Neutrophil (primary cell): ENCODE data around the gene OR51A7.
"Not testable (repeated sequence)": the region's sequence is repeated elsewhere in the genome, so short reads cannot be mapped to it uniquely, and the experiment has no call there.

ENCODE experiments used
- H3K27ac ChIP-seq: fragments of 200-600 bp; sonication (generic); 2 replicates; pipeline ENCODE4 v1.5.1; 2016; ENCODE audit warnings: mild to moderate bottlenecking, moderate library complexity
- H3K27me3 ChIP-seq: fragments of 200-600 bp; sonication (generic); 2 replicates; pipeline ENCODE4 v1.6.0; 2016; ENCODE audit warnings: mild to moderate bottlenecking
- H3K36me3 ChIP-seq: fragments of 200-600 bp; sonication (generic); 2 replicates; pipeline ENCODE4 v1.5.1; 2017
- H3K4me1 ChIP-seq, 2 experiments: fragments of 200-600 bp in 1 of 2; sonication (generic) in 1 of 2; 1 replicate in 1 of 2; 2 replicates in 1 of 2; pipeline versions ENCODE4 v1.5.1 to v1.6.1; 2013 to 2016; ENCODE audit warnings: low read depth in 1 of 2, low read length in 1 of 2, mild to moderate bottlenecking in 1 of 2, moderate library complexity in 1 of 2; ENCODE audit not compliant: control insufficient read depth in 1 of 2, insufficient read depth in 1 of 2
- H3K4me3 ChIP-seq, 2 experiments: fragments of 200-600 bp in 1 of 2; sonication (generic) in 1 of 2; 1 replicate in 1 of 2; 2 replicates in 1 of 2; pipeline ENCODE4 v1.5.1; 2013 to 2016; ENCODE audit warnings: low read depth in 1 of 2, low read length in 1 of 2, mild to moderate bottlenecking in 1 of 2, moderate library complexity in 1 of 2
- H3K9me3 ChIP-seq: fragments of 200-600 bp; sonication (generic); 2 replicates; pipeline ENCODE4 v1.5.1; 2016
- CTCF ChIP-seq: fragments of 200-600 bp; sonication (generic); IDR thresholded peaks from 2 replicates; pipeline ENCODE4 v1.5.1; 2016; ENCODE audit warnings: antibody characterized with exemption

The OR51A7 gene

GRCh38 chr11:4903484-4903883 is at the start of gene OR51A7:
OR51A7 (plus strand) TSS chr11:4903783; CDS start chr11:4907370, 3,587 bp downstream.
- Histone ChIP-seq H3K4me1 (no peaks in the 10 kb centered on the region), H3K27me3 (no peaks in the 10 kb centered on the region), H3K36me3 (no peaks in the 10 kb centered on the region), H3K9me3 (no peaks in the 10 kb centered on the region), H3K4me3 (no peak within 1 kb of the TSS), H3K27ac (no peak within 1 kb of the TSS)
- TF ChIP-seq CTCF, result no peak

GRCh38 chr11:4854286-4854685 is 49.3 kb upstream of the OR51A7 start:
- H3K9me3 ChIP-seq, H3K27me3 ChIP-seq, H3K27ac ChIP-seq, H3K36me3 ChIP-seq, H3K4me3 ChIP-seq, H3K4me1 ChIP-seq: not testable (repeated sequence)

- TF ChIP-seq CTCF, result no peak
- Histone ChIP-seq H3K4me3 (no peak overlapping the region), H3K27me3 (no peaks in the 10 kb centered on the region), H3K27ac (no peak overlapping the region), H3K9me3 (no peaks in the 10 kb centered on the region), H3K36me3 (no peaks in the 10 kb centered on the region), H3K4me1 (no peaks in the 10 kb centered on the region)
Observed at GRCh38 chr11:4862447-4863236, 40.9 kb upstream of the OR51A7 start.

DNA sequence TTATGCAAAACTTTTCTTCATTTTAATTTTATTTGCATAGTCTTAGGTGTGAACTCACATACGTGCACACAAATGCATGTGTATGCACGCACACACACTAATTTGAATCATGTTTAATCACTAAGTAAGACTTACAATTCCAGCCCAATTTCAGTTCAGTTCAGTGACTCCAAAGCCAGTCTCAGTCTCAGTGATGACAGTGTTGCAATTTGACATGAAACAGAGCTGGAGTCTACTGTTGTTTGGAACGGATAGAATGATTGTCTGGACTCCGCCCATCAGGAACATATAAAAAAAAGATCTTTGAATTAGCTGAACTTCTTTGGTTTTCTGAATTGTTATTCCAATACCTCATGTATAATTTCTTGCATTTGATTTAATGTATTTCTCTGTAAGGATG is 39.7 kb upstream of the OR51A7 start:
- Histone ChIP-seq H3K27ac (no peak overlapping the region), H3K27me3 (no peaks in the 10 kb centered on the region), H3K4me3 (no peak overlapping the region), H3K36me3 (no peaks in the 10 kb centered on the region), H3K9me3 (no peaks in the 10 kb centered on the region), H3K4me1 (no peaks in the 10 kb centered on the region)
- no peak for TF ChIP-seq CTCF

- Histone ChIP-seq H3K9me3 (no peaks in the 10 kb centered on the region), H3K27ac (no peak overlapping the region), H3K4me3 (no peak overlapping the region), H3K4me1 (no peaks in the 10 kb centered on the region), H3K36me3 (no peaks in the 10 kb centered on the region), H3K27me3 (no peaks in the 10 kb centered on the region)
- TF ChIP-seq CTCF, result no peak
Observed at GRCh38 chr11:4865855-4866254, 37.7 kb upstream of the OR51A7 start.

DNA sequence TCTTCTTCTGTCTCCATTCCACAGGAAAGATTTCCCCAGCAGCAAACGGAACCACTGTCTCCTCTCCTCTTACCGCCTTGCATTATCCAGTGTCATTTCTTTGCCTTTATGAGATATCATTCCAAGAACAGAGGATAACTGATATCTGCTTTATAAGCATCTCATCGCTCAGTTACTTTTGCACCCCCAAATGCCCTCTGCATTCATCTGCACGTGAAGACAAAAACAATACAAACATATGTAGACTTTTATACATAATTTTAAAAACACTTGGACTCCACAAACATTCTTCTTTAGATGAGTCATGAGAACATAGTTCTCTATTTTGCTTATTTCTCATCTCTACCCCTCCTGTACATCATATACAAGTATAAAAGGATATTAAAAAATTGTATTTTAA is 22.4 kb upstream of the OR51A7 start:
- H3K36me3 ChIP-seq, result no peaks in the 10 kb centered on the region
- no peaks in the 10 kb centered on the region for H3K9me3 ChIP-seq
- H3K27ac ChIP-seq, result no peak overlapping the region
- no peak overlapping the region for H3K4me3 ChIP-seq
- TF ChIP-seq CTCF, result no peak
- H3K4me1 ChIP-seq, result no peaks in the 10 kb centered on the region
- no peaks in the 10 kb centered on the region for H3K27me3 ChIP-seq
